Nephron (organoid): ENCODE measurements around the gene DIPK2A.

Experiments
- H3K27ac Mint-ChIP-seq, 3 experiments: 2 replicates each; pipeline ENCODE4 v1.8.0; 2020; ENCODE audit warnings: mixed read lengths in 3 of 3, mild to moderate bottlenecking in 2 of 3, moderate library complexity in 1 of 3
- H3K27me3 Mint-ChIP-seq: 2 replicates; pipeline ENCODE4 v1.8.0; 2021; ENCODE audit warnings: low read depth, mild to moderate bottlenecking, moderate library complexity, mixed read lengths
- H3K36me3 Mint-ChIP-seq: 2 replicates; pipeline ENCODE4 v1.8.0; 2020; ENCODE audit warnings: low read depth, mixed read lengths
- H3K4me1 Mint-ChIP-seq: 2 replicates; pipeline ENCODE4 v1.8.0; 2020; ENCODE audit warnings: mixed read lengths
- H3K4me3 Mint-ChIP-seq, 3 experiments: 2 replicates each; pipeline ENCODE4 v1.8.0; 2020; ENCODE audit warnings: mild to moderate bottlenecking in 3 of 3, mixed read lengths in 3 of 3, moderate library complexity in 2 of 3
- H3K9me3 Mint-ChIP-seq: 2 replicates; pipeline ENCODE4 v1.8.0; 2020; ENCODE audit warnings: mixed read lengths
- CTCF ChIP-seq, 3 experiments: fragments of 200-600 bp; sonication (generic); IDR thresholded peaks; one replicate each; pipeline ENCODE4 v1.5.0; 2021; ENCODE audit warnings: antibody characterized with exemption in 3 of 3; ENCODE audit not compliant: unreplicated experiment in 3 of 3

The DIPK2A gene

DNA sequence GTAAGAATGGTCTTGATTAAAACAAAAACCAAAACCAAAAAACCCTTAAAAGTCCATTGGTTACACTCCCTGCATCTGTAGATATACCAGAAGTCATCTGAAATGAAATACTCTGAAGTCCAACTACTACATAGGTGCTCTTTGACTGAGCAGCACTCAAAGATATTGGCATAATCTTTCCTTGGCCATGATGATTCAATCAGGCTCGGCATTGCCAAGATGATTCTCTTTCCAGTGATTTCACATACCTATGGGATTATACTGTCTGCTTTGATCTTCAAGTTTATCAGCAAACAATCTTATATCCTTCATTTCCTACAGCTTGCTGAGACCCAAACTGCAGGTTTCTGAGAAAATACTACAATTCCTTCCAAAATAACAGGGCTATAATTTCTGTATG, 35.9 kb upstream of the DIPK2A start:
- no peaks in the 10 kb centered on the region for H3K4me1 Mint-ChIP-seq
- H3K27ac Mint-ChIP-seq = no peak overlapping the region
- no peak overlapping the region for H3K4me3 Mint-ChIP-seq
- no peak for TF ChIP-seq CTCF (IDR thresholded peaks at IDR 0.05; ENCODE audit: unreplicated experiment in 3 of 3)
- H3K9me3 Mint-ChIP-seq = peaks cover 3% of the 10 kb centered on the region
- H3K36me3 Mint-ChIP-seq = no peaks in the 10 kb centered on the region
- H3K27me3 Mint-ChIP-seq = no peaks in the 10 kb centered on the region

DNA sequence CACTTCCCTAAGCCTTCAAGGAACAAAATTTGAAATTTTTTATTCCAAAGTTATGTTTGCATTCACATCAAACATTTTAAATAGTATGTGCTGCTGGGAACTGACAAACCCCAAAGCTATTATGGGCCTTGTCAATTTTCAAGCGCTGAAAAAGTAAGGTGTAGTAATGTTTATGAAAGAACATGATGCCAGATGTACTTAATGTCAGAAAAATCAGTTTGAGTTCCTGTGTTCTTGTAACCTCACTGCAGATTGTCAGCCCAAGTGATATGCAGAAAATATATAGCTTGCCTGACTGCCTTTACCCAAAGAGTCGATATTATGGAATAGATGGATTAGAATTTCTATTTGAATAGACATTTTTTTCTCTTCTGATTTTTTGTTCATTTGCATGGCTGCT, 20.8 kb upstream of the DIPK2A start:
- Mint-ChIP-seq H3K27me3 (no peaks in the 10 kb centered on the region), H3K36me3 (no peaks in the 10 kb centered on the region), H3K4me3 (no peak overlapping the region), H3K9me3 (no peaks in the 10 kb centered on the region), H3K4me1 (no peaks in the 10 kb centered on the region), H3K27ac (no peak overlapping the region)
- no peak for TF ChIP-seq CTCF (IDR thresholded peaks at IDR 0.05; ENCODE audit: unreplicated experiment in 3 of 3)

- Mint-ChIP-seq H3K36me3 (no peaks in the 10 kb centered on the region), H3K4me3 (no peak overlapping the region), H3K4me1 (no peaks in the 10 kb centered on the region), H3K27ac (no peak overlapping the region), H3K27me3 (no peaks in the 10 kb centered on the region), H3K9me3 (no peaks in the 10 kb centered on the region)
- TF ChIP-seq CTCF (IDR thresholded peaks at IDR 0.05; ENCODE audit: unreplicated experiment in 3 of 3) = peak; percentile 60 to 67 (median 64)
Observed at GRCh38 chr3:143951351-143951971, 20.2 kb upstream of the DIPK2A start.

GRCh38 chr3:143952569-143953072, 19.0 kb upstream of the DIPK2A start:
- no peaks in the 10 kb centered on the region for H3K36me3 Mint-ChIP-seq
- no peaks in the 10 kb centered on the region for H3K9me3 Mint-ChIP-seq
- no peak overlapping the region for H3K27ac Mint-ChIP-seq
- H3K4me1 Mint-ChIP-seq = no peaks in the 10 kb centered on the region
- no peak overlapping the region for H3K4me3 Mint-ChIP-seq
- H3K27me3 Mint-ChIP-seq = no peaks in the 10 kb centered on the region
- TF ChIP-seq CTCF (IDR thresholded peaks at IDR 0.05; ENCODE audit: unreplicated experiment in 3 of 3) = no peak

- Mint-ChIP-seq H3K27me3 (no peaks in the 10 kb centered on the region), H3K4me3 (no peak overlapping the region)
Observed at GRCh38 chr3:143955113-143955512, 16.5 kb upstream of the DIPK2A start.

More at GRCh38 chr3:143955113-143955512, 16.5 kb upstream of the DIPK2A start:
- Mint-ChIP-seq H3K36me3 (peaks cover 5% of the 10 kb centered on the region), H3K9me3 (peaks cover 12% of the 10 kb centered on the region), H3K27ac (no peak overlapping the region), H3K4me1 (no peaks in the 10 kb centered on the region)
- no peak for TF ChIP-seq CTCF (IDR thresholded peaks at IDR 0.05; ENCODE audit: unreplicated experiment in 3 of 3)
